CD4-positive, alpha-beta T cell treated with Interleukin-17A for 4 hours (primary cell): ENCODE measurements around the gene CAMP.
A peak's percentile ranks its signal among the peaks of the same experiment; 100 is the strongest.

Experiments
- DNase-seq: peaks from one replicate; pipeline ENCODE4 v3.0.0-alpha.2; 2020; ENCODE audit warnings: mixed read lengths

The CAMP gene

GRCh38 chr3:48215019-48215418, 8.3 kb upstream of the CAMP start:
- DNase-seq, result no peak

GRCh38 chr3:48215466-48215865, 7.8 kb upstream of the CAMP start:
- no peak for DNase-seq

- DNase-seq, result no peak
These were observed 7.4 kb upstream of the CAMP start for GRCh38 chr3:48215876-48216275.

- no peak for DNase-seq
These were observed 5.8 kb upstream of the CAMP start for GRCh38 chr3:48217449-48217848.

GRCh38 chr3:48218537-48218936, 4.8 kb upstream of the CAMP start:
- no peak for DNase-seq

GRCh38 chr3:48219543-48219942, 3.8 kb upstream of the CAMP start:
- no peak for DNase-seq

- no peak for DNase-seq
These were observed 2.5 kb upstream of the CAMP start for GRCh38 chr3:48220746-48221145.

GRCh38 chr3:48225587-48225986, 2.3 kb downstream of the CAMP start:
- DNase-seq, result no peak

- DNase-seq, result no peak
These were observed 3.6 kb downstream of the CAMP start for GRCh38 chr3:48226939-48227338.

GRCh38 chr3:48232232-48232631, 8.9 kb downstream of the CAMP start:
- no peak for DNase-seq

- peak; percentile 67 for DNase-seq
These were observed 9.4 kb downstream of the CAMP start for GRCh38 chr3:48232734-48233133.

GRCh38 chr3:48233542-48233941, 10.2 kb downstream of the CAMP start:
- DNase-seq, result no peak

- no peak for DNase-seq
These were observed 13.2 kb downstream of the CAMP start for GRCh38 chr3:48236531-48236930.

GRCh38 chr3:48238531-48239085, 15.3 kb downstream of the CAMP start:
- DNase-seq, result no peak

GRCh38 chr3:48240000-48240963, 17.0 kb downstream of the CAMP start:
- DNase-seq, result no peak

GRCh38 chr3:48241796-48242455, 18.6 kb downstream of the CAMP start:
- DNase-seq, result peak; percentile 27

GRCh38 chr3:48243886-48244285, 20.6 kb downstream of the CAMP start:
- DNase-seq, result no peak

GRCh38 chr3:48244461-48244860, 21.2 kb downstream of the CAMP start:
- DNase-seq, result no peak

- no peak for DNase-seq
These were observed 21.8 kb downstream of the CAMP start for GRCh38 chr3:48245136-48245535.

GRCh38 chr3:48247401-48247811, 24.1 kb downstream of the CAMP start:
- DNase-seq, result no peak

GRCh38 chr3:48248095-48248850, 25.0 kb downstream of the CAMP start:
- no peak for DNase-seq

GRCh38 chr3:48256557-48256956, 33.3 kb downstream of the CAMP start:
- no peak for DNase-seq

GRCh38 chr3:48258530-48258929, 35.2 kb downstream of the CAMP start:
- no peak for DNase-seq
